GM21619 (cell line): Measurements from ENCODE around the gene UTS2.

Source experiments
- ATAC-seq: cut with Tn5 transposase; IDR thresholded peaks from one replicate; pipeline ENCODE4 v1.9.1; 2021; ENCODE audit not compliant: unreplicated experiment

Gene UTS2

GRCh38 chr1:7852804-7853683, at the start of gene UTS2:
TSS of gene UTS2 (minus strand) at chr1:7853065. CDS start at chr1:7853003, 62 bp downstream.
- ATAC-seq, result no peak

- no peak for ATAC-seq
Measured at GRCh38 chr1:7899741-7900140, 46.9 kb upstream of the UTS2 start.

GRCh38 chr1:7898962-7899361, 46.1 kb upstream of the UTS2 start:
- ATAC-seq, result no peak

GRCh38 chr1:7896994-7897393, 44.1 kb upstream of the UTS2 start:
- ATAC-seq, result no peak

GRCh38 chr1:7893529-7894180, 40.8 kb upstream of the UTS2 start:
- no peak for ATAC-seq

GRCh38 chr1:7891804-7892203, 38.9 kb upstream of the UTS2 start:
- ATAC-seq, result no peak

GRCh38 chr1:7890853-7891252, 38.0 kb upstream of the UTS2 start:
- ATAC-seq, result no peak

GRCh38 chr1:7888248-7889081, 35.6 kb upstream of the UTS2 start:
- no peak for ATAC-seq

GRCh38 chr1:7886405-7886745, 33.5 kb upstream of the UTS2 start:
- ATAC-seq, result no peak

GRCh38 chr1:7885513-7886404, 32.9 kb upstream of the UTS2 start:
- no peak for ATAC-seq

- ATAC-seq, result no peak
Measured at GRCh38 chr1:7884757-7885156, 31.9 kb upstream of the UTS2 start.

- no peak for ATAC-seq
Measured at GRCh38 chr1:7879228-7879627, 26.4 kb upstream of the UTS2 start.

GRCh38 chr1:7878027-7878426, 25.2 kb upstream of the UTS2 start:
- ATAC-seq, result no peak

- no peak for ATAC-seq
Measured at GRCh38 chr1:7873801-7874795, 21.2 kb upstream of the UTS2 start.

- ATAC-seq, result no peak
Measured at GRCh38 chr1:7871136-7871535, 18.3 kb upstream of the UTS2 start.

GRCh38 chr1:7869136-7869920, 16.5 kb upstream of the UTS2 start:
- ATAC-seq, result no peak

- no peak for ATAC-seq
Measured at GRCh38 chr1:7868070-7868780, 15.4 kb upstream of the UTS2 start.

- ATAC-seq, result no peak
Measured at GRCh38 chr1:7865978-7866377, 13.1 kb upstream of the UTS2 start.
